GM23248 (cell line): ENCODE measurements around the gene ZNF425. TPM values are rescaled to one million over a fixed set of nuclear protein-coding genes. Genes with fewer than 3 reads are reported as not detected.
"Not testable (repeated sequence)": the region's sequence is repeated elsewhere in the genome, so short reads cannot be mapped to it uniquely, and the experiment has no call there.

Source experiments
- DNase-seq: peaks from one replicate; pipeline ENCODE4 v3.0.0-alpha.2; 2015
- H2AFZ ChIP-seq: fragments of 200-600 bp; sonication (generic); 2 replicates; pipeline ENCODE4 v1.6.1; 2016; ENCODE audit warnings: antibody characterized with exemption
- H3F3A ChIP-seq: fragments of 200-600 bp; sonication (generic); 2 replicates; pipeline ENCODE4 v1.6.1; 2016; ENCODE audit warnings: mild to moderate bottlenecking, antibody characterized with exemption, mixed run types; ENCODE audit not compliant: insufficient read depth
- H3K27ac ChIP-seq: fragments of 200-600 bp; sonication (generic); 2 replicates; pipeline ENCODE4 v1.5.1; 2016; ENCODE audit warnings: mild to moderate bottlenecking
- H3K27me3 ChIP-seq: fragments of 200-600 bp; sonication (generic); replicated peaks from 2 replicates; pipeline ENCODE4 v1.6.1; 2016; ENCODE audit warnings: mild to moderate bottlenecking; ENCODE audit not compliant: insufficient read depth
- H3K36me3 ChIP-seq: fragments of 200-600 bp; sonication (generic); 2 replicates; pipeline ENCODE4 v1.6.1; 2016; ENCODE audit warnings: low read depth, mild to moderate bottlenecking
- H3K4me1 ChIP-seq: fragments of 200-600 bp; sonication (generic); 2 replicates; pipeline ENCODE4 v1.6.1; 2016; ENCODE audit warnings: mild to moderate bottlenecking; ENCODE audit not compliant: insufficient read depth
- H3K4me2 ChIP-seq: fragments of 200-600 bp; sonication (generic); one replicate; pipeline ENCODE4 v1.6.1; 2016; ENCODE audit warnings: mild to moderate bottlenecking; ENCODE audit not compliant: unreplicated experiment
- H3K4me3 ChIP-seq: fragments of 200-600 bp; sonication (generic); 2 replicates; pipeline ENCODE4 v1.5.1; 2016; ENCODE audit warnings: mild to moderate bottlenecking
- H3K79me2 ChIP-seq: fragments of 200-600 bp; sonication (generic); 2 replicates; pipeline ENCODE4 v1.6.1; 2016; ENCODE audit warnings: mild to moderate bottlenecking; ENCODE audit not compliant: insufficient read depth
- H3K9ac ChIP-seq: fragments of 200-600 bp; sonication (generic); 2 replicates; pipeline ENCODE4 v1.6.1; 2016; ENCODE audit warnings: mild to moderate bottlenecking
- H3K9me2 ChIP-seq: fragments of 200-600 bp; sonication (generic); 2 replicates; pipeline ENCODE4 v1.6.1; 2016; ENCODE audit warnings: mixed run types, mild to moderate bottlenecking, moderate library complexity; ENCODE audit not compliant: insufficient read depth
- H3K9me3 ChIP-seq: fragments of 200-600 bp; sonication (generic); one replicate; pipeline ENCODE4 v1.6.1; 2017; ENCODE audit warnings: low read depth
- H4K20me1 ChIP-seq: fragments of 200-600 bp; sonication (generic); 2 replicates; pipeline ENCODE4 v1.6.0; 2016; ENCODE audit not compliant: insufficient read depth
- EZH2 ChIP-seq: fragments of 200-600 bp; sonication (generic); IDR thresholded peaks from 2 replicates; pipeline ENCODE4 v1.6.1; 2018; ENCODE audit warnings: antibody characterized with exemption, mild to moderate bottlenecking; ENCODE audit not compliant: insufficient read depth, poor library complexity, severe bottlenecking
- EZH2phosphoT487 ChIP-seq: fragments of 200-600 bp; sonication (generic); IDR thresholded peaks from 2 replicates; pipeline ENCODE4 v1.6.1; 2018; ENCODE audit warnings: antibody characterized with exemption, moderate library complexity, mild to moderate bottlenecking, low read depth; ENCODE audit not compliant: insufficient read depth
- WGBS, 2 experiments: methylation state at CpG; one replicate each; pipeline ENCODE4 v1.1.6; 2015 to 2017; ENCODE audit warnings: low lambda C conversion rate in 2 of 2, low coverage in 1 of 2; ENCODE audit errors: missing lambda C conversion rate in 2 of 2; 5-methylcytosine and 5-hydroxymethylcytosine counted together
- in situ Hi-C: fragments of 300-500 bp; cut with MboI; formaldehyde crosslinking; loops from 2 replicates; pipeline ENCODE4 v1.15.0; 2020
- polyA plus RNA-seq: library from polyadenylated mRNA; unstranded; fragments of >200 nt; fragmentation: Nextera tagmentation; extraction: Ambion mirVana; gene quantifications from 2 replicates; pipeline ENCODE4 v1.2.1, GENCODE V29; 2016
- total RNA-seq: library from RNA; depleted of rRNA; stranded (reverse); fragments of >200 nt; shearing (Covaris generic); gene quantifications from 2 replicates; pipeline ENCODE4 v1.2.3, GENCODE V29; 2014

Gene ZNF425
- total and polyA plus RNA-seq, 2 experiments from 2014 or later, result 3.8 to 3.9 TPM

DNA sequence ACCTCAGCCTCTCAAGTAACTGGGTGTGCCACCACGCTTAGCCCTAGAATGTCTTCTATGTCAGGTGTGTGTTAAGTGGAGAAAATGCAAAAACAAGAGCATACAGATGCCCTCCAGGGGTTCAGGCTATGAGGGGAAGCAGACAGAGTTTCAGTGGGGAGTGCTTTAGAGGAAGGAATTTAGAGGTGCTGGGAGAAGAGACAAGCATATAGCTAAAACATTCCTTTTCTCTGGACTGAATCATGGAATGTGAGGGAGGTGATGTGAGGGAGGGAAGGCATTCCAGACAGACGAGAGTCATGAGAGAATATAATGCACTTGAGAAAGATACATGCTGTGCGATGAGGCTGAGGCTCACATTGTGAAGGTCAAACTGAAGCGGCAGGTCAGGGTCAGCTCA lies 29.0 kb downstream of the ZNF425 start:
- Histone ChIP-seq H3F3A (peaks cover under 1% of the 10 kb centered on the region; the same call in 1 of the 2 replicates), H3K4me1 (0 out of 2 replicates have a peak, but pooled peaks cover 7% of the 10 kb centered on the region), H3K27ac (no peak overlapping the region), H4K20me1 (no peaks in the 10 kb centered on the region), H3K4me2 (no peak overlapping the region), H3K27me3 (no peaks in the 10 kb centered on the region), H3K4me3 (no peak overlapping the region), H3K9me3 (no peaks in the 10 kb centered on the region), H3K9me2 (no peaks in the 10 kb centered on the region), H3K36me3 (no peaks in the 10 kb centered on the region), H3K79me2 (no peaks in the 10 kb centered on the region), H3K9ac (no peak overlapping the region), H2AFZ (no peak overlapping the region)
- TF ChIP-seq EZH2, result no peak
- no peak for TF ChIP-seq EZH2phosphoT487
- WGBS, 2 experiments, result 50 to 53% methylated on average over 4 of the region's 4 CpGs
- in situ Hi-C loops, result no loop called here
- peak; percentile 15 for DNase-seq

DNA sequence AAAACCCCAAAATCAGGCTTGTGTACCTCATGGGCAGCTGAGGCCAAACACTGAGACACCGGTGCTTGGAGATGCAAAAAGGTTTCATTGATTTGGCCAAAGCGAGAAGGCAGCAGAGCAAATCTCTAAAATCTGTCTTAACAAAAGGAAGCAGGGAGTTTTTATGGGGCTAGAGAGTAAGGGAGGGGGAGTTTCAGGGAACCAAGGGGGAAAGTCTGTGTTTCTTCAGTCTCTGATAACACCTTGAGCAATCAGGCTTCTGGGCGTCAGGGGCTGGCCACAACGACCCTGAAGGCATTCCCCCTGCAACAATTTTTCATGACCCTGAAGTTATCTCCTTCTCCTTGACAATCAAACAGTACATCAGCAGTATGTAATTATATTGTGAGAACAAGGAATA lies 32.9 kb downstream of the ZNF425 start:
- Histone ChIP-seq H3K36me3 (no peaks in the 10 kb centered on the region), H4K20me1 (no peaks in the 10 kb centered on the region), H3F3A (peaks cover 7% of the 10 kb centered on the region), H2AFZ (no peak overlapping the region), H3K9me2 (no peaks in the 10 kb centered on the region), H3K9me3 (no peaks in the 10 kb centered on the region), H3K4me1 (0 out of 2 replicates have a peak, but pooled peaks cover 12% of the 10 kb centered on the region), H3K27me3 (no peaks in the 10 kb centered on the region), H3K79me2 (peaks cover 20% of the 10 kb centered on the region), H3K4me3 (no peak overlapping the region), H3K9ac (no peak overlapping the region), H3K4me2 (no peak overlapping the region), H3K27ac (no peak overlapping the region)
- in situ Hi-C loops, result no loop called here
- WGBS, 2 experiments, result 62 to 68% methylated on average over 4 of the region's 4 CpGs
- TF ChIP-seq EZH2, result no peak
- TF ChIP-seq EZH2phosphoT487, result no peak
- no peak for DNase-seq

DNA sequence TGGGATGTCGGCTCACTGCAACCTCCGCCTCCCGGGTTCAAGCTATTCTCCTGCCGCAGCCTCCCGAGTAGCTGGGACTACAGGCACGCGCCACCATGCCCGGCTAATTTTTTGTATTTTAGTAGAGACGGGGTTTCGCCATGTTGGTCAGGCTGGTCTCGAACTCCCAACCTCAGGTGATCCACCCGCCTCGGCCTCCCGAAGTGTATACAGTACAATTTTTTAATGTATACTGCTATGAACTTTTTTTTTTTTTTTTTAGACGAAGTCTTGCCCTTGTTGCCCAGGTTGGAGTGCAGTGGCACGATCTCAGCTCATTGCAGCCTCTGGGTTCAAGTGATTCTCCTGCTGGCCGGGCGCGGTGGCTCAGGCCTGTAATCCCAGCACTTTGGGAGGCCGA lies 33.9 kb downstream of the ZNF425 start:
- Histone ChIP-seq H2AFZ (peak overlapping the region; percentile 95; the same call in 1 of the 2 replicates), H3K27ac (peak overlapping the region; percentile 84), H3K9ac (peak overlapping the region; percentile 82; the same call in 1 of the 2 replicates), H3K79me2 (peaks cover 30% of the 10 kb centered on the region)
- H4K20me1 ChIP-seq, H3K4me3 ChIP-seq, H3K9me2 ChIP-seq, H3K4me1 ChIP-seq, H3F3A ChIP-seq, DNase-seq, H3K9me3 ChIP-seq, in situ Hi-C loops, H3K4me2 ChIP-seq, H3K36me3 ChIP-seq, H3K27me3 ChIP-seq: not testable (repeated sequence)
- 92 to 93% methylated on average over 20 of the region's 20 CpGs for WGBS, 2 experiments

DNA sequence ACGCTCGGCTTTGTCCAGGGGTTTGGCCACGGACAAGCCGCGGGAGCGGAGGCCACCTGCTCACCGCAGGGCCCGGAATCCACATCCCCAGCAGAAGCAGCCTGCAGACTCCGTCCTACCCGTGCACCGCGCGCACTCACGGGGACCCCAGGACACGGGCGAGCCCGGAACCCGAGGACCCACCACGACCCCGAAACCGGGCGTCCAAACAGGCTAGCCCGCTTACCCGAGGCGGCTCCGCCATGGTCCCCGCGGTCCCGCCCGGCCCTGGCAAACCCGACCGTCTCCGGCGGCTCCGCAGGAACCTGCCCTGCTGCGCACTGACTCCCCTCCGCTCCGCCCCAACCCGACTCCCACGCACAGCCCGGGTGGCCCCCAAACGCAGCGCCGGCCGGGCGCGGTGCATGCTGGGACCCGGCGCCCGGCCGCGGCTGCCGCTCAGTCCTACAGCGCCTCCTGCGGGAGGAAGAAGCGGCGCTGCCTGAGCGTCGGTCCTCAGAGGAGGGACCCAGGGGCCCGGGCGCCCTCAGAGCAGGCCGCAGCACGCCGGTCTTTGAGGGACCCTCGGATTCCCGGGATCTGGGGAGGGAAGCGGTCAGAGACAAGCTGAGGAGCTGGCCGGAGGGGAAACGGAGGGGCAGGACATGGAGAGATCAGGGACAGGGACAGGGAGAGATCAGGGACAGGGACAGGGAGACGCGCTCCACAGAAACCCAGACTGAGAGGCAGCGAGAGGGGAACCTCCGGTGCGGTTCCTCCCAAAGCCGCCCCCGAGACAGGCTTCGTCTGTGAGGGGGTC lies 35.5 kb downstream of the ZNF425 start, which contains the start of gene ZNF786:
ZNF786 (minus strand) TSS at position 322 of the 799 bp plus-strand sequence; CDS start at position 244, 78 bp downstream.
- Histone ChIP-seq H3K4me1 (0 out of 2 replicates have a peak, but pooled peaks cover 6% of the 10 kb centered on the region), H3K27ac (peak within 1 kb of the TSS; percentile 84), H2AFZ (peak within 1 kb of the TSS; percentile 95), H3K9ac (peak within 1 kb of the TSS; percentile 82), H3K4me2 (peak within 1 kb of the TSS; percentile 90), H3K36me3 (no peaks in the 10 kb centered on the region), H3K4me3 (peak within 1 kb of the TSS; percentile 83), H3K9me3 (no peaks in the 10 kb centered on the region), H3K79me2 (peaks cover 46% of the 10 kb centered on the region), H3K9me2 (no peaks in the 10 kb centered on the region), H4K20me1 (no peaks in the 10 kb centered on the region), H3F3A (peaks cover 7% of the 10 kb centered on the region), H3K27me3 (no peaks in the 10 kb centered on the region)
- DNase-seq, result peak; percentile 98
- whole genome bisulfite sequencing, 2 experiments, result 1 to 3% methylated on average over 32 to 62 of the region's 77 CpGs
- no peak for TF ChIP-seq EZH2phosphoT487
- TF ChIP-seq EZH2, result no peak
- in situ Hi-C loops, result no loop called here
